ENCODE data around the gene HMCN2. TPM values are rescaled to one million over a fixed set of nuclear protein-coding genes. Genes with fewer than 3 reads are reported as not detected.
A peak's percentile ranks its signal among the peaks of the same experiment; 100 is the strongest.

Gene HMCN2
- total and polyA plus RNA-seq, 2 of the 4 experiments (the other 2 are of a cell fraction), result 0.02 TPM; not detected in 1

DNA sequence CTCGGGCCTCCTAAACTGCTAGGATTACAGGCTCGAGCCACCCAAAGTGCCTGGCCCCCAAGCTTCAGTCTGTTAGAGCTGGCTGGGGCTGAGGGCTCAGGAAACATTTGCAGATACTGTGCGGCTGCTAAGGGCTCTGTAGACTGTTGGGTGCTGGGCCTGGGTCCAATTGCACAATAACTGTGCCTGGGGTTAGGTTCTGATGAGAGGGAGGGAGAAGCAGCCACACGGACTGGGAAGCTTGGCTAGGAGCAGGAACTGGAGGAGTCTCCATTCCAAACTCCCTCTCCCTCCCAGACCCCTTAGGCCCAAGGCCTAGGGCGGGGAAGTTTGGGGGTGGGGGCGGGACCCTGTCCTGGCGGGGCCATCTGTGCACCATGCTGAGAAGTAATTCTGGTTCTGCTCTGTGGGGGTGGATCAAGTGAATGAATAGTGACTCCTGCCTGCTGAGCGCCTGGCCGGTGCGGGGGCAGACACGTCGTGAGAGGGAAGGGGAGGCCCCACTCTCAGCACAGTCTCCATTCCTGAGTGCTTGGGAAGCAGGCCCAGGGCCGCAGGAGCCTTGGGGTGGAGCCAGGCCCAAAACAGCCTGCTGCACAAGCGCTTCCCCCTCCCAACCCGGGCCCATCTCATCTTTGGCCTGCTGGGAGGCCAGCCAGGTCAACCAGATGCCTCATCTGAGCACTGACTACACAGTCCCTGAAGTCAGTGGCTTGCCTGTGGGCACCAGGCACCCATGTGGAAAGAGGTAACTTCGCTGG is 180.7 kb downstream of the HMCN2 start:
- H4K8ac ChIP-seq (ENCODE audit: low read depth in 2 of 2, low read length in 2 of 2), result peak overlapping the region in 1 of 2 experiments; percentile 34; a peak in 2 of 4 replicates
- peak overlapping the region; percentile 9 for H2BK5ac ChIP-seq (ENCODE audit: low read depth, low read length, poor library complexity, severe bottlenecking)
- H3K27ac ChIP-seq (ENCODE audit: insufficient read depth, low read length), result peak overlapping the region; percentile 81
- H2BK120ac ChIP-seq (ENCODE audit: low read depth, low read length), result peak overlapping the region; percentile 87
- H3K4me1 ChIP-seq (ENCODE audit: control insufficient read depth, insufficient read depth, low read length), result peaks cover 36% of the 10 kb centered on the region
- H2AK5ac ChIP-seq (ENCODE audit: low read depth, low read length), result no peak overlapping the region
- peak overlapping the region; percentile 41; the same call in 1 of the 2 replicates for H3K9ac ChIP-seq (ENCODE audit: low read depth, low read length)
- H3K9me3 ChIP-seq (ENCODE audit: control insufficient read depth, insufficient read depth, low read length), result no peaks in the 10 kb centered on the region; the same call in 1 of the 2 replicates
- ChIA-PET POLR2A (ENCODE audit: unreplicated experiment) (no interaction called here), CTCF (no interaction called here)
- peaks cover 6% of the 10 kb centered on the region; the same call in 1 of the 2 replicates for H3K27me3 ChIP-seq (ENCODE audit: control insufficient read depth, insufficient read depth, low read length)
- peak overlapping the region; percentile 83 for H3K4ac ChIP-seq (ENCODE audit: low read depth, low read length)
- peak overlapping the region; percentile 75 for H2AK9ac ChIP-seq (replicated peaks; ENCODE audit: low read depth, low read length, poor library complexity)
- H3K23ac ChIP-seq (ENCODE audit: low read depth, low read length), result no peak overlapping the region
- no peak overlapping the region for H3K4me3 ChIP-seq (ENCODE audit: insufficient read depth, low read depth, low read length)
- peak overlapping the region; percentile 83; the same call in 1 of the 2 replicates for H4K5ac ChIP-seq (ENCODE audit: low read depth, low read length)
- in situ Hi-C loops (cut with MboI; ENCODE audit: low sequenced_read_pairs), result no loop called here
- TF ChIP-seq BHLHE40 (IDR thresholded peaks at IDR 0.05; ENCODE audit: low read depth, low read length) (0 out of 2 replicates have a peak, but pooled peaks have one; percentile 14), RFX5 (IDR thresholded peaks at IDR 0.05; ENCODE audit: low read depth, low read length) (peak; percentile 21; the same call in 1 of the 2 replicates), CEBPB (IDR thresholded peaks at IDR 0.05; ENCODE audit: low read depth, low read length) (peak; percentile 95), RCOR1 (IDR thresholded peaks at IDR 0.05; ENCODE audit: insufficient replicate concordance, low read length) (no peak), MXI1 (IDR thresholded peaks at IDR 0.05; ENCODE audit: borderline replicate concordance, low read depth, low read length) (no peak), MAZ (IDR thresholded peaks at IDR 0.05; ENCODE audit: borderline replicate concordance, low read depth, low read length) (peak; percentile 63), MAFK (IDR thresholded peaks at IDR 0.05; ENCODE audit: low read depth, low read length) (no peak)
- TF ChIP-seq, protein P1, sequence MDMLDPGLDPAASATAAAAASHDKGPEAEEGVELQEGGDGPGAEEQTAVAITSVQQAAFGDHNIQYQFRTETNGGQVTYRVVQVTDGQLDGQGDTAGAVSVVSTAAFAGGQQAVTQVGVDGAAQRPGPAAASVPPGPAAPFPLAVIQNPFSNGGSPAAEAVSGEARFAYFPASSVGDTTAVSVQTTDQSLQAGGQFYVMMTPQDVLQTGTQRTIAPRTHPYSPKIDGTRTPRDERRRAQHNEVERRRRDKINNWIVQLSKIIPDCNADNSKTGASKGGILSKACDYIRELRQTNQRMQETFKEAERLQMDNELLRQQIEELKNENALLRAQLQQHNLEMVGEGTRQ (IDR thresholded peaks at IDR 0.05; ENCODE audit: low read depth, low read length), result peak; percentile 2; the same call in 1 of the 2 replicates
- H2AFZ ChIP-seq (replicated peaks; ENCODE audit: low read length, poor library complexity), result peak overlapping the region; percentile 70
- H4K20me1 ChIP-seq (ENCODE audit: insufficient read depth, low read length), result no peaks in the 10 kb centered on the region
- no peaks in the 10 kb centered on the region for H3K79me1 ChIP-seq (ENCODE audit: low read depth in 1 of 2, low read length in 2 of 2)
- H3K36me3 ChIP-seq (ENCODE audit: control insufficient read depth, insufficient read depth, low read length), result no peaks in the 10 kb centered on the region
- peak overlapping the region; percentile 3; the same call in 1 of the 2 replicates for H3K14ac ChIP-seq (replicated peaks; ENCODE audit: low read depth, low read length)
- H2BK20ac ChIP-seq (ENCODE audit: low read depth, low read length), result peak overlapping the region; percentile 27; the same call in 1 of the 2 replicates
- H3K18ac ChIP-seq (ENCODE audit: low read depth, low read length), result peak overlapping the region; percentile 55; the same call in 1 of the 2 replicates
- ATAC-seq (ENCODE audit: low read depth) (peak; percentile 73), DNase-seq (peak; percentile 94)
- H4K91ac ChIP-seq (ENCODE audit: insufficient read depth, low read depth, low read length), result peak overlapping the region; percentile 62
- dilution Hi-C loops (cut with HindIII; ENCODE audit: low sequenced_read_pairs, unreplicated experiment), result no loop called here
- no peak overlapping the region for H2BK15ac ChIP-seq (ENCODE audit: low read depth, low read length)
- 25% methylated on average over 3 of the region's 16 CpGs; no CpG with 5 or more reads in 1 of the 2 experiments for WGBS, 2 experiments (ENCODE audit: extremely low coverage in 2 of 2, insufficient read length in 1 of 2)
- intact Hi-C loops (cut with micrococcal nuclease), result loop anchor here (2.0 kb wide), 1 partner anchor 339 kb away; no protein-coding TSS in a partner anchor
- no TSS peak for BruUV-seq (replicated peaks)
- peak overlapping the region; percentile 58; the same call in 1 of the 2 replicates for H3K4me2 ChIP-seq (ENCODE audit: low read depth, low read length)
- H3K9me1 ChIP-seq (ENCODE audit: insufficient read depth, low read length), result peaks cover 15% of the 10 kb centered on the region
- H3K56ac ChIP-seq (ENCODE audit: extremely low read depth, insufficient read depth, low read length), result no peak overlapping the region
